Right kidney (tissue), 1 donor: ENCODE results near the gene SMARCC2.

Experiments used
- DNase-seq: peaks from one replicate; pipeline ENCODE4 v3.0.0-alpha.2; 2016

The SMARCC2 gene

GRCh38 chr12:56124133-56124532 is 65.2 kb downstream of the SMARCC2 start:
- DNase-seq: no peak

DNA sequence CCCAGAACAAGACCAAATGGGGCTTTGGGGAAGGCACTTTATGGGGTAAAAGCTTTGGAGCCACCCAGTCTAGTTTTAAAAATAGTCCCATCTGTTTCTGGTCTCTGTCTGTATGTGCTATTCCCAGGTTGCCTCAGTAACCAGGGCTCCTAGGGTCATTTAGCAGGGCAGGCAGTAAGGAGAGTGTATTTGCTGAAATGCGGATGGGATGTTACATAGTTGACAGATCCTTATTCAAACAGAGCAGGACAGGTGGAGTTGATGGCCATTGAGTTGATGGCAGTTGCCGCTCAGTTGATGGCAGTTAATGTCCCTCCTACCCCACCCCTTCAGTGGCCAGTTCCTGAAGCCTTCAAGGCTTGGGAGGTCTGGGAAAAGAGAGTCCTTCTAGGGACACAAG is 66.6 kb downstream of the SMARCC2 start:
- no peak for DNase-seq

DNA sequence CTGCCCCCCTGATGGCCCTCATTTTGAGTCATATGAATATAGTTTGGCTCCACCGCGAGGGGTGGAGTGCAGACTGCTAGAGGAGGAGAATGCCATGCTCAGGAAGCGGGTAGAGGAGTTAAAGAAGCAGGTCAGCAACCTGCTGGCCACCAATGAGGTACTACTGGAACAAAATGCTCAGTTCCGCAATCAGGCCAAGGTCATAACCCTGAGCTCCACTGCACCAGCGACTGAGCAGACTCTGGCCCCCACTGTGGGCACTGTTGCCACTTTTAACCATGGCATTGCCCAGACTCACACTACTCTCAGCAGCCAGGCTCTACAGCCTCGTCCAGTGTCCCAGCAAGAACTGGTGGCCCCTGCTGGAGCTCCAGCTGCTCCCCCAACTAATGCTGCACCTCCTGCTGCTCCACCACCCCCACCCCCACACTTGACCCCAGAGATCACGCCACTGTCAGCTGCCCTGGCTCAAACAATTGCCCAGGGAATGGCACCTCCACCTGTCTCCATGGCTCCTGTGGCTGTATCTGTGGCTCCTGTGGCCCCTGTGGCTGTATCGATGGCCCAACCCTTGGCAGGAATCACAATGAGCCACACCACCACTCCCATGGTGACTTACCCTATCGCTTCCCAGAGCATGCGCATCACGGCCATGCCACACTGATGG is 67.9 kb downstream of the SMARCC2 start:
- DNase-seq: no peak

GRCh38 chr12:56120158-56120846 is 69.0 kb downstream of the SMARCC2 start:
- no peak for DNase-seq

- DNase-seq: peak; percentile 56
These were observed 69.9 kb downstream of the SMARCC2 start for GRCh38 chr12:56119361-56119796.

DNA sequence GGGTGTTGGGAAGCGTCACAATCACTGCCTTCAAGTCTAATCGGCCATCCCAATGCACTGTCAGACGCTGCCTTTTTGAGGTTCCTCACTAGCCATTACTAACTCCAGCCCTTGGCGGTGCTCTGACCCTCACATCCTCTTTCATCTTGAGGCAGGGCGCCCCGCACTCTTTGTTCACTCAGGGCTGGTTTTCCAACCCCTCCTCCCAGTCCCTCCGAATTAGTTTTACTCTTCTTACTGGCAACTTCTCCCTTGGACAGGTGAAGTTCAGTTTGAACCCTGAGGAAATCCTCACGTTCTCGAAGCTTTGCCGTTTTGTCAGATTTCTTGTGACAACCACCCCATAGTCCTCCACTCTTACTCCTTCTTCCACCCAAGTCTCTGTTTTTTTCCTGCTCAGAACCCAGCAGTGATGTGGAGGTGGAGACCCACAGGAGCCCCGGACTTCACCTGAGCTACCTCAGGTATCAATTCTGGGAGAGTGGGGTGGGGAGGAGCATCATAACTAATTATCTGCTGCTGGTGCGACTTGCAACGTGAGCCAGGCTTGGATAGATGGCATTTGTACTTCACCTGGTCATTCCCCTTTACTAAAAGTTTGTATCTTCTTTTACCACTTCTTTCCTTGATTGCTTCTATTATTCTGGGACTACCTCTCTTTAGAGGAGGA is 70.5 kb downstream of the SMARCC2 start:
- DNase-seq: peak; percentile 51

- DNase-seq: peak; percentile 95
These were observed 71.2 kb downstream of the SMARCC2 start, which contains the start of gene ZC3H10 for GRCh38 chr12:56117778-56118687. ZC3H10 (plus strand) TSS chr12:56118266; CDS start chr12:56120563, 2,297 bp downstream.

DNA sequence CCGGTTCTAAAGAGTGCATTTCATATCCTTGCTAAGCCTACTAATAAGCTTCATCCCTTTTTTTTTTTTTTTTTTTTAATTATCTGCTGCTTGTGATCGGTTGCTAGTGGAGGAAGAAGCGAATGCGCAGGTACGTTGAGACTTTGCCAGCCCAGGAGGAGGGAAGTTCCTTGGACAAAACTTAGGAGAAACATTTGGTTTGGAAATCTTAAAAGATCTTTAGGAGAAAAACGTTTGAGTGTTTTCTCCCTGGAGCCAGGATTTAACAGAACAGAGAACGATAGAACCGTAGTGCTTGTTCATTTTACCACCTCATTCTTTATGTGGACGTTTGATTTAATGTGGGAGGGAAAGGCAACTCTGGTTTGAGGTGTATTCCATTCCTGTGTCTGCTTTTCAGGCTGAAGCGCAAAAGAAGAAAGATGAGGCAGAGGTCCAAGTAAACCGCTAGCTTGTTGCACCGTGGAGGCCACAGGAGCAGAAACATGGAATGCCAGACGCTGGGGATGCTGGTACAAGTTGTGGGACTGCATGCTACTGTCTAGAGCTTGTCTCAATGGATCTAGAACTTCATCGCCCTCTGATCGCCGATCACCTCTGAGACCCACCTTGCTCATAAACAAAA is 72.1 kb downstream of the SMARCC2 start:
- DNase-seq: peak; percentile 25

DNA sequence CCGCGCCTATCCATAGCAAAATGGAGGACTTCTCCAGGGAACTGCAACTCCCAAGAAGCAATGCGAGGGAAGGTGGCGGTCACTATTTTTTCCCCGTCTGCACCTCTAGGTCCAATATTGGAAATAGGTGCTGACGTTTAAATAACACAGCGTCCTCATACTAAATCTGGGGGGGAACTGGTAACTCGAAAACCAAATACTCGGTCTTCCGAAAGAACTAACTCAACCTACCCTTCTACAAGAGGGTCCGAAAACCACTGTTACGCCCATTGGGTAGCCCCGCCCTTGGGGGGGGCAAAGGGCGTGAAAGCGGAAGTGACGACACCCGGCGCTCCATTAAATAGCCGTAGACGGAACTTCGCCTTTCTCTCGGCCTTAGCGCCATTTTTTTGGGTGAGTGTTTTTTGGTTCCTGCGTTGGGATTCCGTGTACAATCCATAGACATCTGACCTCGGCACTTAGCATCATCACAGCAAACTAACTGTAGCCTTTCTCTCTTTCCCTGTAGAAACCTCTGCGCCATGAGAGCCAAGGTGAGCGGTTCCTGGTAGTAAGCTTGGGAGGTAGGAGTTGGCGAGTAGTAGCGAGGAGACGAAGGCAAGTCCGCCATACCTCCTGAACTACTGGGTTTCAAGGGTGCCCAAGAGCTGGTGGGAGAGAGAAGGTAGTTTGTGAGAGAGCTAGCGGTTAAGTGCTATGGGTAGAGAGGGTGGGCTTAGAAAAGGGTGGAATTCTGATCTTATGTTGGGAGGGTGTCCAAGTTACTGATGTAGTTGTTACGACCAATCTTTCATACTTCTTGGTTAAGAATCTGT is 72.8 kb downstream of the SMARCC2 start, which contains the start of gene RPL41:
Gene RPL41, plus strand, starts transcription at position 367 of the 815 bp plus-strand sequence.
- DNase-seq: peak; percentile 99

GRCh38 chr12:56115329-56115728 is 74.0 kb downstream of the SMARCC2 start:
- DNase-seq: no peak

- DNase-seq: no peak
These were observed 75.2 kb downstream of the SMARCC2 start for GRCh38 chr12:56114084-56114483.
